SK-N-MC (cell line): ENCODE data around the gene ACVR2B.

ENCODE experiments used
- EZH2 ChIP-seq: fragments of 200-600 bp; sonication (generic); IDR thresholded peaks from one replicate; pipeline ENCODE4 v1.6.1; 2017; ENCODE audit warnings: antibody characterized with exemption
- FOXP2 ChIP-seq: optimal IDR thresholded peaks from 2 replicates; pipeline ENCODE3; 2011; ENCODE audit warnings: mild to moderate bottlenecking, moderate library complexity; ENCODE audit not compliant: insufficient read depth; ENCODE audit errors: extremely low read length, control extremely low read depth
- POLR2AphosphoS5 ChIP-seq: IDR thresholded peaks from 2 replicates; pipeline ENCODE4 v1.6.1; 2012; ENCODE audit warnings: mild to moderate bottlenecking, low read depth, low read length, borderline replicate concordance

DNA sequence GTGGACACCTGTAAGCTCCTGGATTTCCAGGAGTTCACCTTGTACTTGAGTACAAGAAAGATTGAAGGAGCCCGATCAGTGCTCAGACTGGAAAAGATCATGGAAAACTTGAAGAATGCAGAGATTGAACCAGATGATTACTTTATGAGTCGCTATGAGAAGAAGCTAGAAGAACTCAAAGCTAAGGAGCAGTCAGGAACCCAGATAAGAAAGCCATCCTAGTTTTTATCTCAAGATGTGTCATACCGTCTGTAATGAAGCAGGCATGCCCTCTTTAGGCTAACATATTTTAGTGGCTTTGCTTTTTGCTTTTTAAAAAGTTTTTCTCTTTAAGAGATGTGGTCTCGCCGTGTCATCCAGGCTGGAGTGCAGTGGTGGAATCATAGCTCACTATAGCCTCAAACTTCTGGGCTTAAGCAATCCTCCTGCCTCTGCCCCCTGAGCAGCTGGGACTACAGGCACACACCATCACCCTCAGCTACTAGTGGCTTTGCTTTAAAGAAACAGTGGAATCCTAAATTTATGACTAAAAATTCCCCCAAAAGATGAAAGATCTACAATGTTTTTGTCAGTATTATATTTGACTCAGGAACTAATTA is 70.5 kb downstream of the ACVR2B start:
- no peak for TF ChIP-seq EZH2
- TF ChIP-seq POLR2AphosphoS5, result no peak
- TF ChIP-seq FOXP2, result no peak
